ENCODE data around the gene ENOX1. TPM values are rescaled to one million over a fixed set of nuclear protein-coding genes. Genes with fewer than 3 reads are reported as not detected.

The ENOX1 gene
- total RNA-seq, 1 donor from 2014 or later: 0.60 TPM

- Histone ChIP-seq H3K9me3 (replicated peaks) (no peaks in the 10 kb centered on the region), H3K36me3 (no peaks in the 10 kb centered on the region), H3K27me3 (ENCODE audit: low read depth) (no peaks in the 10 kb centered on the region), H3K4me3 (no peak overlapping the region), H3K27ac (replicated peaks) (no peak overlapping the region), H3K4me1 (peaks cover 20% of the 10 kb centered on the region)
- no peak for DNase-seq
- intact Hi-C loops (cut with micrococcal nuclease): no loop called here
- TF ChIP-seq CTCF (IDR thresholded peaks at IDR 0.05; ENCODE audit: borderline replicate concordance): no peak
These were observed 488.0 kb downstream of the ENOX1 start for GRCh38 chr13:43298816-43299215.

GRCh38 chr13:43297967-43298678 lies 488.6 kb downstream of the ENOX1 start:
- TF ChIP-seq CTCF (IDR thresholded peaks at IDR 0.05; ENCODE audit: borderline replicate concordance): no peak
- DNase-seq: no peak
- H3K36me3 ChIP-seq: no peaks in the 10 kb centered on the region
- H3K9me3 ChIP-seq (replicated peaks): no peaks in the 10 kb centered on the region
- H3K4me1 ChIP-seq: peaks cover 15% of the 10 kb centered on the region
- intact Hi-C loops (cut with micrococcal nuclease): no loop called here
- H3K27ac ChIP-seq (replicated peaks): no peak overlapping the region
- no peak overlapping the region for H3K4me3 ChIP-seq
- H3K27me3 ChIP-seq (ENCODE audit: low read depth): no peaks in the 10 kb centered on the region

GRCh38 chr13:43295825-43296564 lies 490.8 kb downstream of the ENOX1 start:
- H3K27me3 ChIP-seq (ENCODE audit: low read depth): no peaks in the 10 kb centered on the region
- no peaks in the 10 kb centered on the region for H3K9me3 ChIP-seq (replicated peaks)
- intact Hi-C loops (cut with micrococcal nuclease): no loop called here
- no peaks in the 10 kb centered on the region for H3K36me3 ChIP-seq
- no peak overlapping the region for H3K4me3 ChIP-seq
- no peak for DNase-seq
- no peak overlapping the region for H3K27ac ChIP-seq (replicated peaks)
- no peak for TF ChIP-seq CTCF (IDR thresholded peaks at IDR 0.05; ENCODE audit: borderline replicate concordance)
- H3K4me1 ChIP-seq: peaks cover 7% of the 10 kb centered on the region

GRCh38 chr13:43295321-43295720 lies 491.5 kb downstream of the ENOX1 start:
- DNase-seq: no peak
- no peak overlapping the region for H3K27ac ChIP-seq (replicated peaks)
- no peaks in the 10 kb centered on the region for H3K9me3 ChIP-seq (replicated peaks)
- H3K4me1 ChIP-seq: peaks cover 9% of the 10 kb centered on the region
- H3K27me3 ChIP-seq (ENCODE audit: low read depth): no peaks in the 10 kb centered on the region
- H3K36me3 ChIP-seq: no peaks in the 10 kb centered on the region
- H3K4me3 ChIP-seq: no peak overlapping the region
- intact Hi-C loops (cut with micrococcal nuclease): no loop called here
- no peak for TF ChIP-seq CTCF (IDR thresholded peaks at IDR 0.05; ENCODE audit: borderline replicate concordance)

- H3K4me1 ChIP-seq: peaks cover 17% of the 10 kb centered on the region
- H3K27me3 ChIP-seq (ENCODE audit: low read depth): no peaks in the 10 kb centered on the region
- H3K9me3 ChIP-seq (replicated peaks): no peaks in the 10 kb centered on the region
- no peak overlapping the region for H3K27ac ChIP-seq (replicated peaks)
- DNase-seq: no peak
- no peak overlapping the region for H3K4me3 ChIP-seq
- intact Hi-C loops (cut with micrococcal nuclease): no loop called here
- no peak for TF ChIP-seq CTCF (IDR thresholded peaks at IDR 0.05; ENCODE audit: borderline replicate concordance)
- H3K36me3 ChIP-seq: no peaks in the 10 kb centered on the region
These were observed 492.4 kb downstream of the ENOX1 start for GRCh38 chr13:43294412-43294811.
